ENCODE measurements around the gene SNX6. TPM values are rescaled to one million over a fixed set of nuclear protein-coding genes. Genes with fewer than 3 reads are reported as not detected.
"Not testable (repeated sequence)": the region's sequence is repeated elsewhere in the genome, so short reads cannot be mapped to it uniquely, and the experiment has no call there.

The SNX6 gene
- total and polyA plus RNA-seq, 4 donors: 40.9 to 102 (median 74.0) TPM

- Histone ChIP-seq H3K9me3 (ENCODE audit: control insufficient read depth, low read length) (no peaks in the 10 kb centered on the region), H3K27ac (ENCODE audit: low read depth in 1 of 2, low read length in 2 of 2) (no peak overlapping the region), H3K4me1 (ENCODE audit: control insufficient read depth in 1 of 2, insufficient read depth in 2 of 2, low read length in 2 of 2) (peaks cover 3 to 4% of the 10 kb centered on the region in 2 donors), H3K4me3 (ENCODE audit: low read length in 2 of 2) (no peak overlapping the region), H3K36me3 (ENCODE audit: control insufficient read depth in 1 of 2, insufficient read depth in 2 of 2, low read length in 1 of 2) (peaks cover 0 to 6% of the 10 kb centered on the region in 2 donors), H3K27me3 (ENCODE audit: control insufficient read depth in 1 of 2, insufficient read depth in 2 of 2, low read length in 1 of 2) (no peaks in the 10 kb centered on the region)
- intact Hi-C loops (cut with DNase I): loop anchor here (5.0 to 10.0 kb wide), 2 partner anchors 72 to 75 kb away; partner anchors contain the start of gene SPTSSA (in 2 of the 2)
- DNase-seq (no peak), ATAC-seq (ENCODE audit: low FRiP score) (no peak)
- WGBS, 2 donors: 74 to 77% methylated on average over 4 of the region's 4 CpGs
These were observed 92.8 kb downstream of the SNX6 start for GRCh38 chr14:34536951-34537676.

GRCh38 chr14:34527591-34527990 lies 102.4 kb downstream of the SNX6 start:
- no peaks in the 10 kb centered on the region for H3K27me3 ChIP-seq (ENCODE audit: control insufficient read depth in 1 of 2, insufficient read depth in 2 of 2, low read length in 1 of 2)
- intact Hi-C loops (cut with DNase I): no loop called here
- DNase-seq: no peak
- no peak overlapping the region for H3K27ac ChIP-seq (ENCODE audit: low read depth in 1 of 2, low read length in 2 of 2)
- 89 to 91% methylated on average over 1 of the region's 1 CpG for WGBS, 2 donors
- no peaks in the 10 kb centered on the region for H3K4me1 ChIP-seq (ENCODE audit: control insufficient read depth in 1 of 2, insufficient read depth in 2 of 2, low read length in 2 of 2)
- no peak for ATAC-seq (ENCODE audit: low FRiP score)
- peaks cover 11% of the 10 kb centered on the region in 2 donors for H3K36me3 ChIP-seq (ENCODE audit: control insufficient read depth in 1 of 2, insufficient read depth in 2 of 2, low read length in 1 of 2)
- no peak overlapping the region for H3K4me3 ChIP-seq (ENCODE audit: low read length in 2 of 2)
- H3K9me3 ChIP-seq (ENCODE audit: control insufficient read depth, low read length): no peaks in the 10 kb centered on the region

DNA sequence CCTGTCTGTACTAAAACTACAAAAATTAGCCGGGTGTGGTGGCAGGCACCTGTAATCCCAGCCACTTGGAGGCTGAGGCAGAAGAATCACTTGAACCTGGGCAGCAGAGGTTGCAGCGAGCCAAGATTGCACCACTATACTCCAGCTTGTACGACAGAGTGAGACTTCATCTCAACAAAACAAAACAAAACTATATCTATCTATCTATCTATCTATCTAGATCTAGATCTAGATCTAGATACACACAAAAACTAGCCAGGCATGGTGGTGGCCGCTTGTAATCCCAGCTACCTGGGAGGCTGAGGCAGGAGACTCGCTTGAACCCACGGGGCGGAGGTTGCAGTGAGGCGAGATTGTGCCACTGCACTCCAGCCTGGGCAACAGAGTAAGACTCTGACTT lies 105.7 kb downstream of the SNX6 start:
- intact Hi-C loops (cut with DNase I); H3K27me3 ChIP-seq (ENCODE audit: control insufficient read depth in 1 of 2, insufficient read depth in 2 of 2, low read length in 1 of 2); H3K4me3 ChIP-seq (ENCODE audit: low read length in 2 of 2); H3K9me3 ChIP-seq (ENCODE audit: control insufficient read depth, low read length); DNase-seq; H3K27ac ChIP-seq (ENCODE audit: low read depth in 1 of 2, low read length in 2 of 2); H3K4me1 ChIP-seq (ENCODE audit: control insufficient read depth in 1 of 2, insufficient read depth in 2 of 2, low read length in 2 of 2); ATAC-seq (ENCODE audit: low FRiP score): not testable (repeated sequence)
- WGBS, 2 donors: 97 to 99% methylated on average over 8 of the region's 8 CpGs
- H3K36me3 ChIP-seq (ENCODE audit: control insufficient read depth in 1 of 2, insufficient read depth in 2 of 2, low read length in 1 of 2): peaks cover 10 to 14% of the 10 kb centered on the region in 2 donors

GRCh38 chr14:34522496-34522895 lies 107.5 kb downstream of the SNX6 start:
- intact Hi-C loops (cut with DNase I): no loop called here
- Histone ChIP-seq H3K4me3 (ENCODE audit: low read length in 2 of 2) (no peak overlapping the region), H3K36me3 (ENCODE audit: control insufficient read depth in 1 of 2, insufficient read depth in 2 of 2, low read length in 1 of 2) (peaks cover 12 to 17% of the 10 kb centered on the region in 2 donors), H3K9me3 (ENCODE audit: control insufficient read depth, low read length) (no peaks in the 10 kb centered on the region), H3K4me1 (ENCODE audit: control insufficient read depth in 1 of 2, insufficient read depth in 2 of 2, low read length in 2 of 2) (no peaks in the 10 kb centered on the region), H3K27ac (ENCODE audit: low read depth in 1 of 2, low read length in 2 of 2) (no peak overlapping the region), H3K27me3 (ENCODE audit: control insufficient read depth in 1 of 2, insufficient read depth in 2 of 2, low read length in 1 of 2) (no peaks in the 10 kb centered on the region)
- WGBS, 2 donors: 86% methylated on average over 2 of the region's 2 CpGs
- DNase-seq (no peak), ATAC-seq (ENCODE audit: low FRiP score) (no peak)

GRCh38 chr14:34521071-34521470 lies 108.9 kb downstream of the SNX6 start:
- 94 to 99% methylated on average over 6 of the region's 6 CpGs for WGBS, 2 donors
- ATAC-seq (ENCODE audit: low FRiP score); H3K4me3 ChIP-seq (ENCODE audit: low read length in 2 of 2); intact Hi-C loops (cut with DNase I); H3K9me3 ChIP-seq (ENCODE audit: control insufficient read depth, low read length); H3K4me1 ChIP-seq (ENCODE audit: control insufficient read depth in 1 of 2, insufficient read depth in 2 of 2, low read length in 2 of 2); H3K27ac ChIP-seq (ENCODE audit: low read depth in 1 of 2, low read length in 2 of 2); H3K27me3 ChIP-seq (ENCODE audit: control insufficient read depth in 1 of 2, insufficient read depth in 2 of 2, low read length in 1 of 2); DNase-seq: not testable (repeated sequence)
- H3K36me3 ChIP-seq (ENCODE audit: control insufficient read depth in 1 of 2, insufficient read depth in 2 of 2, low read length in 1 of 2): peaks cover 9 to 17% of the 10 kb centered on the region in 2 donors

DNA sequence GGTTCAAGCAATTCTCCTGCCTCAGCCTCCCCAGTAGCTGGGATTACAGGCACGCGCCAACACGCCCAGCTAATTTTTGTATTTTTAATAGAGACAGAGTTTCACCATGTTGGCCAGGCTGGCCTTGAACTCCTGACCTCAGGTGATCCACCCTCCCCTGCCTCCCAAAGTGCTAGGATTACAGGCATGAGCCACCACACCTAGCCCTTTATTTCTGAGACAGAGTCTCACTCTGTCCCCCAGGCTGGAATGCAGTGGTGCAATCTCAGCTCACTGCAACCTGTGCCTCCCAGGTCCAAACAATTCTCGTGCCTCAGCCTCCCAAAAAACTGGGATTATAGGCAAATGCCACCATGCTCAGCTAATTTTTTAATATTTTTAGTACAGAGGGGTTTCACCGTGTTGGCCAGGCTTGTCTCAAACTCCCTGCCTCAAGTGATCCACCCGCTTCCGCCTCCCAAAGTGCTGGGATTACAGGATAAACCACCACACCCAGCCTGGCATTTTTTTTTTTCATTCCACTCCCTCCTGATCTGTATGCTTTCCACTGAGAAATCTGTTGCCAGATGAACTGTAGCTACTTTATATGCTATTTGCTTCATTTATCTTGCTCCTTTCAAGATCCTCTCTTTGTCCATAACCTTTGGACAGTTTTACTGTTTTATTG lies 109.5 kb downstream of the SNX6 start:
- H3K9me3 ChIP-seq (ENCODE audit: control insufficient read depth, low read length); DNase-seq; ATAC-seq (ENCODE audit: low FRiP score); intact Hi-C loops (cut with DNase I); H3K27ac ChIP-seq (ENCODE audit: low read depth in 1 of 2, low read length in 2 of 2); H3K27me3 ChIP-seq (ENCODE audit: control insufficient read depth in 1 of 2, insufficient read depth in 2 of 2, low read length in 1 of 2); H3K4me3 ChIP-seq (ENCODE audit: low read length in 2 of 2); H3K4me1 ChIP-seq (ENCODE audit: control insufficient read depth in 1 of 2, insufficient read depth in 2 of 2, low read length in 2 of 2): not testable (repeated sequence)
- 93 to 95% methylated on average over 7 of the region's 7 CpGs for WGBS, 2 donors
- peaks cover 9 to 17% of the 10 kb centered on the region in 2 donors for H3K36me3 ChIP-seq (ENCODE audit: control insufficient read depth in 1 of 2, insufficient read depth in 2 of 2, low read length in 1 of 2)

Other genes with a start within 250 kb of the SNX6 start
- gene SPTSSA, start 167.9 kb downstream of the SNX6 start, total RNA-seq: 10 to 100 TPM; 18.2 to 19.5 TPM
- 10 to 100 TPM; 23.7 to 29.3 TPM for gene SPTSSA, start 167.9 kb downstream of the SNX6 start, polyA plus RNA-seq
- gene EAPP, start 90.4 kb downstream of the SNX6 start, total RNA-seq: 10 to 100 TPM; 28.1 to 32.2 TPM
- gene EAPP, start 90.4 kb downstream of the SNX6 start, polyA plus RNA-seq: 10 to 100 TPM; 37.3 to 51.5 TPM
- 100 to 1,000 TPM in 1 of 2 donors, 10 to 100 TPM in 1; 99.2 to 178 TPM for gene CFL2, start 84.4 kb upstream of the SNX6 start, total RNA-seq
- 100 to 1,000 TPM in 1 of 2 donors, 10 to 100 TPM in 1; 87.9 to 165 TPM for gene CFL2, start 84.4 kb upstream of the SNX6 start, polyA plus RNA-seq
- 10 to 100 TPM; 24.8 to 26.6 TPM for gene BAZ1A, start 245.2 kb upstream of the SNX6 start, total RNA-seq
- 10 to 100 TPM in 1 of 2 donors, 1 to 10 TPM in 1; 9.1 to 19.5 TPM for gene BAZ1A, start 245.2 kb upstream of the SNX6 start, polyA plus RNA-seq

Measured in aorta (tissue), 5 donors.